T-helper 1 cell treated with Interleukin-12 subunit alpha and Interleukin-12 subunit beta and Interleukin-4 antibody, amounts not matched to agents 30 μg/mL and 1 μg/mL, for 36 hours (primary cell): ENCODE measurements around the gene TOMM7.
A peak's percentile ranks its signal among the peaks of the same experiment; 100 is the strongest.
"Not testable (repeated sequence)": the region's sequence is repeated elsewhere in the genome, so short reads cannot be mapped to it uniquely, and the experiment has no call there.

Experiments used
- H3K27ac Mint-ChIP-seq: one replicate; pipeline ENCODE4 v1.8.0; 2021; ENCODE audit warnings: mild to moderate bottlenecking, mixed read lengths
- H3K27me3 Mint-ChIP-seq: one replicate; pipeline ENCODE4 v1.8.0; 2021; ENCODE audit warnings: low read depth, mixed read lengths
- H3K36me3 Mint-ChIP-seq: one replicate; pipeline ENCODE4 v1.8.0; 2021; ENCODE audit warnings: low read depth, mixed read lengths
- H3K4me1 Mint-ChIP-seq: one replicate; pipeline ENCODE4 v1.8.0; 2021; ENCODE audit warnings: low read depth, mixed read lengths
- H3K4me3 Mint-ChIP-seq: one replicate; pipeline ENCODE4 v1.8.0; 2021; ENCODE audit warnings: mild to moderate bottlenecking, moderate library complexity, mixed read lengths
- H3K9me3 Mint-ChIP-seq: one replicate; pipeline ENCODE4 v1.8.0; 2021; ENCODE audit warnings: mixed read lengths

TOMM7 gene

DNA sequence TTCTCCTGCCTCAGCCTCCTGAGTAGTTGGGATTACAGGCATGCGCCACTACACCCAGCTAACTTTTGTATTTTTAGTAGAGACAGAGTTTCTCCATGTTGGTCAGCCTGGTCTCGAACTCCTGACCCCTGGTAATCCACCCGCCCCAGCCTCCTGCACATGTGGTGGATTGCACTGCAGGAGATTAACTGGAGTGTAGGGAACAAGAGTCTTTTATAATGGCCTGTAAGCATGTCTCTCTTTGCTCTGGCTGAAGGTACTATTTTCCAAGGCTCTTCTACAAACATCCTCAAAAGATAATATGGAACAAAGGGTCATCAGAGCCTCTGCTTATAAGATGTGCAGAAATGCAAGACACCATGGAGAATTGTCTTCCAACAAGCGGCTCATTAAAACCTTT is 3.2 kb downstream of the TOMM7 start:
- no peak overlapping the region for H3K4me3 Mint-ChIP-seq
- peaks cover 30% of the 10 kb centered on the region for H3K4me1 Mint-ChIP-seq
- H3K27me3 Mint-ChIP-seq: peaks cover 4% of the 10 kb centered on the region
- H3K9me3 Mint-ChIP-seq: no peaks in the 10 kb centered on the region
- H3K36me3 Mint-ChIP-seq: peaks cover 8% of the 10 kb centered on the region
- peak overlapping the region; percentile 50 for H3K27ac Mint-ChIP-seq

DNA sequence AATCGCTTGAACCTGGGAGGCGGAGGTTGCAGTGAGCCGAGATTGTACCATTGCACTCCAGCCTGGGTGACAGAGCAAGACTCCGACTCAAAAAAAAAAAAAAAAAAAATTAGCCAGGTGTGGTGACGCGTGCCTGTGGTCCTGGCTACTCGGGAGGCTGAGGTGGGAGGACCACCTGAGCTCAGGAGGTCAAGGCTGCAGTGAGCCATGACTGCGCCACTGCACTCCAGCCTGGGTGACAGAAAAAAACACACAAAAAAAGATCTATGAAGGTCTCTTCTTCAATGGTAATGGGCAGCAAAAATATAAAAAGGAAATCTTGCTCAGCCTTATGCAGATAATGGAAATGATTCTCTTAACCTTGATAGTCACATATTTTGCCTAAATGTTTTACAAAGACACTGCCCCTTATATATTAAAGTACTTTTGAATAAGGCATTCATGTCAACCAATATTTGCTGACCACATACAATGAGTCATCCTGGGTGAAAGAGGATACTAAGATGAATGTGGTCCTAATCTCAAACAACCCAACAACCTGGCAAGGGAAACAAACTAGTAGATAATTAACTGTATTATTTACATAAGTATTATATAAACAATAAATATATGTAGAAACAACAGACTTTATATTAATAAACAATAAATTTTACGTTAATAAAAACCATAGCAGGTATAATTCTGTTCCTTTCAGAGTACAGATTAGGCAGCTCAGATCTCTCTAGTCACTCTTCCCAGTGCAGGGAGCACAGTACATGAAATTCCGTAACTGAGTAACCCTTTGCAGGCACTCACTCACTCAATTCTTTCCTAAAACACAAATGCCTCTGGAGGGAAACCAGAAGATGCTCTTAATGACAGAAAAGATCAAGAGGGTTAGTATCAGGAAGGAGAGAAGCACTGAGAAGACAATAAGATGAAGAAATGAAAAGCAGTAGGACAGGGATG is 8.1 kb downstream of the TOMM7 start:
- Mint-ChIP-seq H3K36me3 (peaks cover 14% of the 10 kb centered on the region), H3K9me3 (no peaks in the 10 kb centered on the region), H3K27me3 (no peaks in the 10 kb centered on the region), H3K4me1 (peaks cover 12% of the 10 kb centered on the region), H3K4me3 (no peak overlapping the region), H3K27ac (no peak overlapping the region)

DNA sequence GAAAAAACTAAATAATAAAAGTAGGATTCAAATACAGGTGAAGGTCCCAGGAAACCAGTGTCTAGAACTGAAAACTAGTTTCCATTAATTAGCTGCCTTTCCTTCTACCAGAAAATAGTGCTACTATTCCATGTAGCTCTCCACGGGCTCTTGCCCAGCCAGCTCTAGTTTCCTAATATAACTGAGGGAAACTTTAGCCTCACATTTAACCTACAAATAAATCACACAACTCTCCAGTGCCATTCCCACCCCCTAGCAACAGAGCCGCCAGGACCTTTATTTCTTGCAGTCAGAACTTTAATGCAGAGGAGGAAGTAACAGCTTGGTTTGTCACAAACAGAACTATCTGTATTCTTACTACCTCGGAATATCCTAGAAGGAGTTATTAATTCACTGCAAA is 10.3 kb downstream of the TOMM7 start:
- H3K36me3 Mint-ChIP-seq: peaks cover 12% of the 10 kb centered on the region
- H3K27ac Mint-ChIP-seq: no peak overlapping the region
- H3K4me3 Mint-ChIP-seq: no peak overlapping the region
- H3K27me3 Mint-ChIP-seq: no peaks in the 10 kb centered on the region
- H3K4me1 Mint-ChIP-seq: peaks cover 9% of the 10 kb centered on the region
- no peaks in the 10 kb centered on the region for H3K9me3 Mint-ChIP-seq

DNA sequence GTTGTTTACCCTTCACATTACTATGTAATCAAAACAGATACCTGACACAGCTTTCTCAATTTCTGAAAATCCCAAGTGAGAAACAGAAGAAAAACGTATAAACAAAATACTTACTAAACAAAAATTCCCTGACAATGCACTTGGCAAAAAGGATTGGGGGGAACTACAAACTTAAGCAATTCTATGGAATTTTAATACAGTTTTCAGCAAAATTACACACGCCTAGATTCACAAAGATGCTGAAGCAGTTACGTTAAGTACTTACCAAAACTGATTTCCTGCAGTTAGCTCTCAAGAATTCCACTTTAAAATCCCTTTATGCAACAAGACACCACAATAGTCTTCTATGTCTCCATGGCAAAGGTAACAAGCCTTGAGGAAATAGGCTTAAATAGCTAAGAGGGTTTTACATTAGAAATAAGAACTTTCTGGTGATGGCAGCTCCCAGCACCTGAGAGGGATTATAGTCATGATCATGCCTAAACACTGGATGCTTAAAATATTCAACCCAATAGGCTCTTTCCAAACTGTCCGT is 10.8 kb downstream of the TOMM7 start:
- H3K27ac Mint-ChIP-seq: no peak overlapping the region
- no peak overlapping the region for H3K4me3 Mint-ChIP-seq
- peaks cover 9% of the 10 kb centered on the region for H3K4me1 Mint-ChIP-seq
- peaks cover 12% of the 10 kb centered on the region for H3K36me3 Mint-ChIP-seq
- H3K27me3 Mint-ChIP-seq: no peaks in the 10 kb centered on the region
- no peaks in the 10 kb centered on the region for H3K9me3 Mint-ChIP-seq

DNA sequence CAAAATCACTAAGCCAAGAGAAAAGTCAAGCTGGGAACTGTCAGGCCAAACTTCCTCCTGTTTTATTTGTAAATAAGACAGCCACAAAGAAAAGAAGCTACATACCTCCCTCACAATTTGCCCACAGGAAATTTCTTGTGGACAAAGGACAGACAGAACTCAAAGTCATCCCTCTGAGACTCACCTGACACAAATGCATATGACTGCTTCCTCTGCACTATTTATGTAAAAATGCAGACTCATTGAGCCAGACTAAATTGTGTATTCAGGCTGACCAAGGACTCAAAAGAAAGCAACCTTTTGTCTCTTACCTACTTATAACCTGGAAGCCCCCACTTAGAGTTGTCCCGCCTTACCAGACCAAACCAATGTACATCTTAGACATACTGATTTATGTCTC is 11.8 kb downstream of the TOMM7 start:
- Mint-ChIP-seq H3K27me3 (no peaks in the 10 kb centered on the region), H3K9me3 (no peaks in the 10 kb centered on the region), H3K36me3 (peaks cover 12% of the 10 kb centered on the region), H3K4me3 (no peak overlapping the region), H3K27ac (no peak overlapping the region), H3K4me1 (peaks cover 9% of the 10 kb centered on the region)

DNA sequence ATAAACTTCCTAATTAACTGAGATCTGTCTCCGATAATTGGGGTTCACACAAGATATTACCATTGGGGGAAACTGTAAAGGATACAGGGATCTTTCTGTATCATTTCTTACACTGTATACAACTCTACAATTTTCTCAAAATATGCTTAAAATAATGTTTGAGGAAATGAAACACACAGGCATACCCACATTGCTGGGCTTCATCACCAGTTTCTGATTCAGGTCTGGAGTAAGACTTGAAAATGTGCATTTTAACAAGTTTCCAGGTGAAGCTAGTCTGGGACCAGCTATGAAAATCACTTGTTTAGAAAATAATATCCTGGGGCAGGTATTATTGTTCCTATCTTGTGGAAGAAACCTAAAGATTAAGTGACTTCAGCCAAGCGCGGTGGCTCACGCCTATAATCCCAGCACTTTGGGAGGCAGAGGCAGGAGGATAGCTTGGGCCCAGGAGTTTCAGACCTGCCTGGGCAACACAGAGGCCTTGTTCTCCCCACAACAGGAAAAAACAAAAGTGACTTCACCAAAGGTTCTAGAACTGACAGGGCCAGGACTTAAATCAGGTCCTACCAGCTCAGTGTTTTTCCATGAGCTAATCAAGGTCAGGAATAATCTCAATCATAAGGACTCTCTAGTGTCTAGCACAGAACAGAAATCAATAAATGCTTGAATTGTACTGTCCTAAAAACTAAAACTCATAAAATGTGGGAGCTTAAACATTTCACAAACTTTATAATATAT is 12.6 kb downstream of the TOMM7 start:
- no peaks in the 10 kb centered on the region for H3K27me3 Mint-ChIP-seq
- no peak overlapping the region for H3K4me3 Mint-ChIP-seq
- no peaks in the 10 kb centered on the region for H3K9me3 Mint-ChIP-seq
- H3K36me3 Mint-ChIP-seq: peaks cover 8% of the 10 kb centered on the region
- peaks cover 5% of the 10 kb centered on the region for H3K4me1 Mint-ChIP-seq
- no peak overlapping the region for H3K27ac Mint-ChIP-seq

DNA sequence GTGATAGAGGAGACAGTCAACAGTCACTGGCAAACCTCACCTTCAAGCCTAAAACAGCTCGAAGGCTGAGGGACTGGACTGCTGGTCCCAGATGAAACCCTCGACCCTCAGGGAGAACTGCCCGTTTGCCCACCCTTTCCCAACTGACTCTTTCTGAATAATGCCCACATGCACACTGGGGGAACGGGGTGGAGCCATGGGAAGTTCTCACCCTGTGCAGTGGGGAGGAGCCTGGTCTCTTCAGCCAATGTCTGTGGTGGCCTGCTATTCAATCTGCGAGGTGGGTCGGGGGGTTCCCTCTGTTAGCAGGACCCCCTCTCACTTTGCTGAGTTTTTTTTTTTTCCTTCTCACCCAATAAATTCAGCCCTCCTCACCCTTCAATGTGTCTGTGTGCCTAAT is 14.5 kb downstream of the TOMM7 start:
- Mint-ChIP-seq H3K27me3 (peaks cover 13% of the 10 kb centered on the region), H3K27ac (no peak overlapping the region), H3K4me1 (no peaks in the 10 kb centered on the region), H3K4me3 (no peak overlapping the region), H3K36me3 (peaks cover 8% of the 10 kb centered on the region), H3K9me3 (no peaks in the 10 kb centered on the region)

DNA sequence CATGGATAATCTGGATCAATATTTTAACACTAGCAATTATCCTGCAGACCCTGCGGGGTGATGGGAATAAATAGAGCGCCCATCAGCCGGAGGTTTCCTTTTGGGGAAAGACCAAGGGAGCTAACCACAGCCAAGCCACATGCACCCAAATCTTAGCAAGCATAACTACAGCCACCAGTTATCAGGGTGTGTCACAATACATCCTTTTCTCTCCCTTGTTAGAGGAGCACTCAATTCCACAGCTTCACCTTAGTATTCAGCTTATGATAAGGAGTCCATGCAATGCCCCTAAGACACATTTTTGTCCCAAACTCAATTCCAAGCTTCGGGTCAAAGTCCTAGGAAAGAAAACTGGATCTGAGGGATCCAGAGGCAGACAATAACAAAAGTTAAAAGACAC is 15.9 kb downstream of the TOMM7 start:
- Mint-ChIP-seq H3K27me3 (peaks cover 14% of the 10 kb centered on the region), H3K4me1 (no peaks in the 10 kb centered on the region), H3K27ac (no peak overlapping the region), H3K4me3 (no peak overlapping the region), H3K36me3 (no peaks in the 10 kb centered on the region), H3K9me3 (no peaks in the 10 kb centered on the region)

DNA sequence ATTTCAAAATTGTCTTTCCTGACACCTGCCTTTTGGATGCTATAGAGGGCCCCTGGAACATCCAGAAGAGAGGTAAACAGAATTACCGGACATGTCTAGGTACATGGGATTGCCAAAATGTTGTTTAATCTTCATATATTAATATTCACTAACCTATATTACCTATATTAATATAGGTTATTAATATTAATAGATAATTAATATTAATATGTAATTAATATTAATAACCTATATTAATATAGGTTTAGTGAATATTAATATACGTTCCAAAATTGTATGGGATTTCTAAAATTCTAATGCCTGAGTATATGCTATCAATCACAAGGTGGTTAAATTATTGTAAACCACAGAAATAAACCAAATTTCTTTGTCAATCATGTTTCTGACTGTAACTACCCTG is 17.4 kb downstream of the TOMM7 start:
- no peak overlapping the region for H3K4me3 Mint-ChIP-seq
- H3K27ac Mint-ChIP-seq: no peak overlapping the region
- no peaks in the 10 kb centered on the region for H3K9me3 Mint-ChIP-seq
- no peaks in the 10 kb centered on the region for H3K4me1 Mint-ChIP-seq
- H3K27me3 Mint-ChIP-seq: peaks cover 14% of the 10 kb centered on the region
- no peaks in the 10 kb centered on the region for H3K36me3 Mint-ChIP-seq

DNA sequence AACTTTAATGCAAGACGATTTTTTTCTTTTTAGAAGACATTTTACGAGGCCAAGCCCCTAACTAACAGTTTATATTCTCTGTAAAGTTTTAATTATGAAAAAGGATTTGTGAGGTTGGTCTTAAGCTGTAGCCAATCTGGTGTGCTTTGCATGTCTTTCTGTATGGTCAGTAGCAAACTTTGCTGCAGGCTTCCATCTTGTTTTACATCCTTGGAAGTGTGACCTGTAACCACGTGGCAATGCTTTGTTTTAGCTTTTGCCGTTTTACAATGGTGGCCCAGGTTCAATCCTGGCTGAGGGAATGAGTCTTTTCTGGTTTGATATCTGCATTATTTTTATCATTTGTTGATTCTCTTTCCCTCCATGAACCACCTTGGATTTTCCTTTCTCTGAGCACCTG is 19.8 kb downstream of the TOMM7 start:
- H3K36me3 Mint-ChIP-seq, H3K4me1 Mint-ChIP-seq, H3K9me3 Mint-ChIP-seq, H3K27ac Mint-ChIP-seq, H3K4me3 Mint-ChIP-seq: not testable (repeated sequence)
- H3K27me3 Mint-ChIP-seq: peaks cover 14% of the 10 kb centered on the region

DNA sequence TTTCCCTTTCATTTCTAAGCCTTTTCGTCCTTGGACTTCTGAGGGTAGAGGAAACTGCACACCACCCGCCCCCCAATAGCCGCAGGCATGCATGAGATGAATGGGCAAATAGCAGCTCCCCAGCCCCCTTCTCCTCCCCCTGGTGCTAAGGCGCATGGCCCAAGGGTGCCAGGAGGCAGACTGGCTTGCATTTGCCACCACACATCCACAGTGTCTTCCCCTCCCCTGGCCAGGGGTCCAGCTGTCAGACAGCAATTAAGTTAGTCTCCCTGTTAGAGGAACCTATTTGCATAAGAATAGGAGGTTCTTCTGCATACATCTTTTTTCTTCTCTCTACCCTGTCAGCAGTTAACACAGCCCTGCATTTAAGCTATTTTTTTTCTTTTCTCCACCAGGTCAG is 20.2 kb downstream of the TOMM7 start:
- no peaks in the 10 kb centered on the region for H3K9me3 Mint-ChIP-seq
- H3K36me3 Mint-ChIP-seq: no peaks in the 10 kb centered on the region
- no peak overlapping the region for H3K4me3 Mint-ChIP-seq
- no peaks in the 10 kb centered on the region for H3K4me1 Mint-ChIP-seq
- H3K27ac Mint-ChIP-seq: no peak overlapping the region
- H3K27me3 Mint-ChIP-seq: peaks cover 14% of the 10 kb centered on the region

DNA sequence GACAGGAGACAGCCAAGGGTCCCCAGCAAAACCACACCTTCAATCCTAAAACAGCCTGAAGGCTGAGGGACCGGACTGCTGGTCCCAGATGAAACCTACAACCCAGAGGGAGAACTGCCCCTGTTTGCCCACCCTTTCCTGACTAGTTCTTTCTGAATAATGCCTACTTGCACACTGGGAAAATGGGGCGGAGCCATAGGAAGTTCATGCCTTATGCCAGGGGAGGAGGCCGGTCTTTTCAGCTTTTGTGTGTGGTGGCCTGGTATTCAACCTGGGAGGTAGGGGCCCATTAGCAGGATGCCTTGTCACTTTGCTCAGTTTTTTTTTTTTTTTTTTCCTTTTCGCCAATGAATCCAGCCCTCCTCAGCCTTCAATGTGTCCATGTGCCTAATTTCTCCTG is 20.7 kb downstream of the TOMM7 start:
- H3K4me1 Mint-ChIP-seq: no peaks in the 10 kb centered on the region
- H3K36me3 Mint-ChIP-seq: no peaks in the 10 kb centered on the region
- H3K27me3 Mint-ChIP-seq: peaks cover 14% of the 10 kb centered on the region
- H3K4me3 Mint-ChIP-seq: no peak overlapping the region
- no peak overlapping the region for H3K27ac Mint-ChIP-seq
- H3K9me3 Mint-ChIP-seq: no peaks in the 10 kb centered on the region

DNA sequence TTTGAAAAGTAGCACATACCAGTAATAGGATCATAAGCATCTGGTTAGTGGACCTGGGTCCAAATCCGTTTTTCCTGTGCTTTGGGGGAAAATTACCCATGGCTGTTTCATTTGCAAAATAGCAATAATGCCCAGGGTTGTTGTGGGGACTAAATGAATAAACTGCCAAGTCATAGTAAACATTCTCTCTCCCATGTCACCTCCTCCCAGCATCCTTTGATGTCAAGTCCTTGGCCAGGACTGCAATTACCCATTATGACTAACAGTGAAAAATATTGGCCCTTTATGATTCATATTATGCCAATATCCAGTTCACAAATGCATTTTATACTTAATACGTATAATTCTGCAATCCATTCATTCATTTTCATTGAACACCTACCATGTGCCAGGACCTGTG is 23.0 kb downstream of the TOMM7 start:
- no peak overlapping the region for H3K27ac Mint-ChIP-seq
- no peak overlapping the region for H3K4me3 Mint-ChIP-seq
- peaks cover 14% of the 10 kb centered on the region for H3K27me3 Mint-ChIP-seq

DNA sequence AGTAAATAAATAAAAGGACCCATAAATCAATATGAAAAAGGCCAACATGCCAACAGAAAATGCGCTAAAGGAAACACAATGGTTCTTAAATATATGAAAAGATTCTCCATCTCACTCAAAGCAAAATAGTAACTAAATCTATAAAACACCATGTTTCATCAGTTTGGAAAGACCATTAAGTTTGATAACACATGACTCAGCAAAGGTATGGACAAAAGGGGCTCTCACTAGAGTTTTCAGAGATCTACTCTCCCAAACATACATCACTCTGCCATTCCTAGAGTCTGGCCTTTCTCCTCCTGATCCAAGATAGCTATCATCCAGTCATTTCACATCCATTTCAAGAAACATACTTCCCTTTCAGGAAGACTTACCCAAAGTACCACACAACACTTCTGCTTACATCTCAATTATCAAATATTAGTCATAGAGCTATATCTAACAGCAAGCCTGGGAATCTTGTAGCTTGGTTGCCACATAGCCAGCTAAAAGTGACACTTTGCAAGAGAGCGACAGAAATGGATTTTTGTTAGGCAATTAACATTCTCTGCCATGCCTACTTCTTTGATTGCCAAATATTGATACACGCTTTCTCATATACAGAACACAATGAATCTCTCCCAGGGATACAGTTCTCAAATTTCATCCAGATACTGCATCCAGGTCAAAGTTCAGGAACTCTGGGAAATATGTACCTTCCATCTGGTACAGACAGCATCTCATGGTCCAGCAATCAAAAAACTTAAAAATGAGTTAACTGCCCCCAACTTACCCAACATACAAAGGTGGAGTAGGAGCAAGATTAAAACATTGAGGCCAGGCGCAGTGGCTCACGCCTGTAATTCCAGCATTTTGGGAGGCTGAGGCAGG is 28.8 kb downstream of the TOMM7 start:
- H3K27ac Mint-ChIP-seq: no peak overlapping the region
- H3K9me3 Mint-ChIP-seq: no peaks in the 10 kb centered on the region
- no peak overlapping the region for H3K4me3 Mint-ChIP-seq
- no peaks in the 10 kb centered on the region for H3K4me1 Mint-ChIP-seq
- no peaks in the 10 kb centered on the region for H3K36me3 Mint-ChIP-seq
- H3K27me3 Mint-ChIP-seq: peaks cover 15% of the 10 kb centered on the region

More for the DNA sequence above, 23.0 kb downstream of the TOMM7 start:
- H3K9me3 Mint-ChIP-seq: no peaks in the 10 kb centered on the region
- H3K4me1 Mint-ChIP-seq: no peaks in the 10 kb centered on the region
- H3K36me3 Mint-ChIP-seq: no peaks in the 10 kb centered on the region
